H9 (cell line): ENCODE results near the gene NCOR1. TPM values are rescaled to one million over a fixed set of nuclear protein-coding genes. Genes with fewer than 3 reads are reported as not detected.

Experiments
- DNase-seq: peaks from one replicate; pipeline ENCODE4 v3.0.0-alpha.2; 2017
- H2AFZ ChIP-seq: one replicate; pipeline ENCODE4 v1.6.1; 2013; ENCODE audit warnings: mild to moderate bottlenecking, low read length, control low read depth, moderate library complexity
- H2AK5ac ChIP-seq: 2 replicates; pipeline ENCODE4 v1.6.1; 2013; ENCODE audit warnings: low read length, control low read depth, mixed read lengths; ENCODE audit not compliant: insufficient read length
- H2BK120ac ChIP-seq: one replicate; pipeline ENCODE4 v1.6.1; 2013; ENCODE audit warnings: low read depth, mild to moderate bottlenecking, low read length, control low read depth, inconsistent platforms; ENCODE audit not compliant: poor library complexity, severe bottlenecking
- H2BK12ac ChIP-seq: 2 replicates; pipeline ENCODE4 v1.6.1; 2013; ENCODE audit warnings: low read length, control low read depth, mixed read lengths, low read depth; ENCODE audit not compliant: insufficient read length
- H2BK15ac ChIP-seq: 2 replicates; pipeline ENCODE4 v1.6.1; 2013; ENCODE audit warnings: low read depth, low read length, control low read depth
- H2BK20ac ChIP-seq: one replicate; pipeline ENCODE4 v1.6.1; 2013; ENCODE audit warnings: low read depth, mild to moderate bottlenecking, low read length, control low read depth, inconsistent platforms; ENCODE audit not compliant: poor library complexity, severe bottlenecking
- H2BK5ac ChIP-seq: 2 replicates; pipeline ENCODE4 v1.6.1; 2013; ENCODE audit warnings: low read length, control low read depth, mixed read lengths; ENCODE audit not compliant: insufficient read length
- H3K14ac ChIP-seq: 2 replicates; pipeline ENCODE4 v1.6.1; 2013; ENCODE audit warnings: low read length, control low read depth; ENCODE audit not compliant: insufficient read depth
- H3K18ac ChIP-seq: 2 replicates; pipeline ENCODE4 v1.6.1; 2013; ENCODE audit warnings: low read depth, mild to moderate bottlenecking, mixed read lengths, low read length, control low read depth; ENCODE audit not compliant: insufficient read length
- H3K23ac ChIP-seq: 2 replicates; pipeline ENCODE4 v1.6.1; 2013; ENCODE audit warnings: low read length, control low read depth, mixed read lengths, low read depth; ENCODE audit not compliant: insufficient read length
- H3K23me2 ChIP-seq: 2 replicates; pipeline ENCODE4 v1.6.1; 2013; ENCODE audit warnings: low read depth, mild to moderate bottlenecking, mixed read lengths, low read length, control low read depth; ENCODE audit not compliant: insufficient read length, poor library complexity, severe bottlenecking
- H3K27ac ChIP-seq: 2 replicates; pipeline ENCODE4 v1.5.1; 2013; ENCODE audit warnings: low read length, control low read depth, mixed read lengths, low read depth; ENCODE audit not compliant: insufficient read length
- H3K27me3 ChIP-seq: 2 replicates; pipeline ENCODE4 v1.6.1; 2013; ENCODE audit warnings: low read length, control low read depth, inconsistent platforms; ENCODE audit not compliant: insufficient read depth
- H3K4ac ChIP-seq: 2 replicates; pipeline ENCODE4 v1.6.1; 2013; ENCODE audit warnings: low read depth, mild to moderate bottlenecking, control low read depth, inconsistent platforms, low read length, moderate library complexity
- H3K4me1 ChIP-seq: 2 replicates; pipeline ENCODE4 v1.6.1; 2013; ENCODE audit warnings: low read length, control low read depth, inconsistent platforms; ENCODE audit not compliant: insufficient read depth
- H3K4me2 ChIP-seq: 2 replicates; pipeline ENCODE4 v1.6.1; 2013; ENCODE audit warnings: low read length, control low read depth, mixed read lengths; ENCODE audit not compliant: insufficient read length, insufficient read depth
- H3K56ac ChIP-seq: 2 replicates; pipeline ENCODE4 v1.6.1; 2013; ENCODE audit warnings: low read depth, mild to moderate bottlenecking, mixed read lengths, low read length, control low read depth; ENCODE audit not compliant: insufficient read length
- H3K79me1 ChIP-seq: 2 replicates; pipeline ENCODE4 v1.6.1; 2013; ENCODE audit warnings: low read depth, mild to moderate bottlenecking, moderate library complexity, low read length, control low read depth, inconsistent platforms; ENCODE audit not compliant: insufficient read depth, poor library complexity, severe bottlenecking
- H3K79me2 ChIP-seq: 2 replicates; pipeline ENCODE4 v1.6.1; 2013; ENCODE audit warnings: low read length, control low read depth, inconsistent platforms; ENCODE audit not compliant: insufficient read depth
- H3K9ac ChIP-seq: 2 replicates; pipeline ENCODE4 v1.6.1; 2013; ENCODE audit warnings: low read length, control low read depth, mixed read lengths; ENCODE audit not compliant: insufficient read length; ENCODE audit errors: extremely low read depth
- H3K9me3 ChIP-seq: one replicate; pipeline ENCODE4 v1.6.1; 2013; ENCODE audit warnings: low read depth, low read length, inconsistent platforms; ENCODE audit not compliant: control insufficient read depth
- H3T11ph ChIP-seq: one replicate; pipeline ENCODE4 v1.6.1; 2013; ENCODE audit warnings: mild to moderate bottlenecking, low read length, control low read depth, inconsistent platforms
- H4K20me1 ChIP-seq: one replicate; pipeline ENCODE4 v1.6.1; 2013; ENCODE audit not compliant: control insufficient read depth, insufficient read length, insufficient read depth
- H4K5ac ChIP-seq: 2 replicates; pipeline ENCODE4 v1.6.1; 2013; ENCODE audit warnings: low read depth, mild to moderate bottlenecking, mixed read lengths, low read length, control low read depth; ENCODE audit not compliant: insufficient read length
- H4K8ac ChIP-seq: replicated peaks from 2 replicates; pipeline ENCODE4 v1.6.1; 2013; ENCODE audit warnings: low read length, control low read depth, mixed read lengths, low read depth; ENCODE audit not compliant: insufficient read length
- H4K91ac ChIP-seq: 2 replicates; pipeline ENCODE4 v1.6.1; 2013; ENCODE audit warnings: low read depth, mild to moderate bottlenecking, moderate library complexity, mixed read lengths, low read length, control low read depth; ENCODE audit not compliant: insufficient read length
- H3K27ac Mint-ChIP-seq, 3 experiments: 2 replicates in 2 of 3; 3 replicates in 1 of 3; pipeline ENCODE4 v1.8.0; 2020 to 2021; ENCODE audit warnings: mixed read lengths in 3 of 3, mild to moderate bottlenecking in 1 of 3, moderate library complexity in 1 of 3
- H3K27me3 Mint-ChIP-seq: 2 replicates; pipeline ENCODE4 v1.8.0; 2021; ENCODE audit warnings: low read depth, mild to moderate bottlenecking, moderate library complexity, mixed read lengths
- H3K36me3 Mint-ChIP-seq, 3 experiments: 2 replicates in 2 of 3; 3 replicates in 1 of 3; pipeline ENCODE4 v1.8.0; 2020 to 2021; ENCODE audit warnings: low read depth in 3 of 3, mixed read lengths in 3 of 3; ENCODE audit not compliant: insufficient read depth in 1 of 3
- H3K4me1 Mint-ChIP-seq, 2 experiments: 2 replicates each; pipeline ENCODE4 v1.8.0; 2020; ENCODE audit warnings: mixed read lengths in 2 of 2
- H3K4me3 Mint-ChIP-seq, 2 experiments: 2 replicates in 1 of 2; 3 replicates in 1 of 2; pipeline ENCODE4 v1.8.0; 2020 to 2021; ENCODE audit warnings: mild to moderate bottlenecking in 2 of 2, mixed read lengths in 2 of 2, moderate library complexity in 1 of 2
- H3K9me3 Mint-ChIP-seq, 2 experiments: 2 replicates in 1 of 2; 3 replicates in 1 of 2; pipeline ENCODE4 v1.8.0; 2020; ENCODE audit warnings: mild to moderate bottlenecking in 2 of 2, mixed read lengths in 2 of 2, moderate library complexity in 1 of 2
- WGBS: extraction: QIAGEN DNeasy Blood & Tissue Kit; methylation state at CpG from one replicate; pipeline ENCODE4 v1.1.7; 2013; ENCODE audit warnings: missing lambda C conversion rate, low lambda C conversion rate, mixed read lengths; ENCODE audit not compliant: insufficient read length; ENCODE audit errors: extremely low coverage; 5-methylcytosine and 5-hydroxymethylcytosine counted together
- total RNA-seq: library from RNA; stranded (reverse); gene quantifications from 2 replicates; pipeline ENCODE4 v1.2.1, GENCODE V29; 2021
- TF ChIP-seq, protein P1 (sequence below): fragments of 200-600 bp; sonication (generic); conservative IDR thresholded peaks from 3 replicates; pipeline ENCODE4 v1.8.0; 2021; ENCODE audit warnings: antibody characterized with exemption, mild to moderate bottlenecking

NCOR1 gene
- total RNA-seq, 1 experiment from 2014 or later, result 119 TPM

DNA sequence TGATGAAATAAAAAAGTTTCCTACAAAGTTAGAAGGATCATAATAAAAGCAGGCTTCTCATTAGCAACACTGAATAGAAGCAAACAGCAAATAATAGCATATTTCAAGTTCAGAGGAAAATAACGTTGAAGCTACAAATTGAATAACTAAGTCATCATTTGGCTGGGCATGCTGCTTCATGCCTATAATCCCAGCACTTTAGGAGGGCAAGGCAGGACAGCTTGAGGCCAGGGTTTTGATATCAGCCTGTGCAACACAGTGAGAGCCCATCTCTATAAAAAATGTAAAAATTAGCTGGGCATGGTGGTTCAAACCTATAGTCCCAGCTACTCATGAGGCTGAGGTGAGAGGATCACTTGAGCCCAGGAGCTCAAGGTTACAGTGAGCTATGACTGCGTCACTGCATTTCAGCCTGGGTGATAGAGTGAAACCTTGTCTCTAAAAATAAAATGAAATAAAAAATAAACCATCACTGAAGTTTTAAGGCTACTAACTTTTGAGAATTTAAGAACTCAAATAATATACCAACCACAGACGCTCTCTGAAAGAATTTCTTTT is 25.5 kb downstream of the NCOR1 start:
- H2BK15ac ChIP-seq, result no peak overlapping the region
- no peak overlapping the region for H3K27ac Mint-ChIP-seq
- no peak overlapping the region for H2BK20ac ChIP-seq
- H3K23ac ChIP-seq, result no peak overlapping the region
- no peaks in the 10 kb centered on the region for H3K9me3 Mint-ChIP-seq
- no peak overlapping the region for H2AK5ac ChIP-seq
- no peak overlapping the region for H3K27ac ChIP-seq
- no peaks in the 10 kb centered on the region for H4K20me1 ChIP-seq
- no peaks in the 10 kb centered on the region for H3K4me1 Mint-ChIP-seq
- no peak overlapping the region for H2AFZ ChIP-seq
- WGBS, result no CpG with 5 or more reads among the region's 3 CpGs
- no peak overlapping the region for H2BK5ac ChIP-seq
- no peak overlapping the region for H3K4me3 Mint-ChIP-seq
- H3K9me3 ChIP-seq, result no peaks in the 10 kb centered on the region
- no peak overlapping the region for H4K5ac ChIP-seq
- H4K91ac ChIP-seq, result no peak overlapping the region
- H3K9ac ChIP-seq, result no peak overlapping the region
- H4K8ac ChIP-seq, result no peak overlapping the region
- no peak overlapping the region for H3K14ac ChIP-seq
- no peak overlapping the region for H3K4ac ChIP-seq
- TF ChIP-seq, protein P1, sequence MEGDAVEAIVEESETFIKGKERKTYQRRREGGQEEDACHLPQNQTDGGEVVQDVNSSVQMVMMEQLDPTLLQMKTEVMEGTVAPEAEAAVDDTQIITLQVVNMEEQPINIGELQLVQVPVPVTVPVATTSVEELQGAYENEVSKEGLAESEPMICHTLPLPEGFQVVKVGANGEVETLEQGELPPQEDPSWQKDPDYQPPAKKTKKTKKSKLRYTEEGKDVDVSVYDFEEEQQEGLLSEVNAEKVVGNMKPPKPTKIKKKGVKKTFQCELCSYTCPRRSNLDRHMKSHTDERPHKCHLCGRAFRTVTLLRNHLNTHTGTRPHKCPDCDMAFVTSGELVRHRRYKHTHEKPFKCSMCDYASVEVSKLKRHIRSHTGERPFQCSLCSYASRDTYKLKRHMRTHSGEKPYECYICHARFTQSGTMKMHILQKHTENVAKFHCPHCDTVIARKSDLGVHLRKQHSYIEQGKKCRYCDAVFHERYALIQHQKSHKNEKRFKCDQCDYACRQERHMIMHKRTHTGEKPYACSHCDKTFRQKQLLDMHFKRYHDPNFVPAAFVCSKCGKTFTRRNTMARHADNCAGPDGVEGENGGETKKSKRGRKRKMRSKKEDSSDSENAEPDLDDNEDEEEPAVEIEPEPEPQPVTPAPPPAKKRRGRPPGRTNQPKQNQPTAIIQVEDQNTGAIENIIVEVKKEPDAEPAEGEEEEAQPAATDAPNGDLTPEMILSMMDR, result no peak
- peaks cover 24 to 52% (median 48%) of the 10 kb centered on the region in 3 experiments; a peak in 6 of 7 replicates for H3K36me3 Mint-ChIP-seq
- H3K4me2 ChIP-seq, result no peak overlapping the region
- H3K56ac ChIP-seq, result no peak overlapping the region
- no peaks in the 10 kb centered on the region for H3K23me2 ChIP-seq
- H3K27me3 Mint-ChIP-seq, result no peaks in the 10 kb centered on the region
- DNase-seq, result no peak
- no peaks in the 10 kb centered on the region for H3K27me3 ChIP-seq
- H3K4me1 ChIP-seq, result no peaks in the 10 kb centered on the region
- no peaks in the 10 kb centered on the region for H3K79me1 ChIP-seq
- H2BK120ac ChIP-seq, result no peak overlapping the region
- H2BK12ac ChIP-seq, result no peak overlapping the region
- no peaks in the 10 kb centered on the region; the same call in 1 of the 2 replicates for H3K79me2 ChIP-seq
- no peak overlapping the region for H3K18ac ChIP-seq
- no peak overlapping the region for H3T11ph ChIP-seq
